NCI-H748 treated with DMSO at 0.1 percent for 48 hours (cell line): ENCODE results near the gene METTL1.
"Not testable (repeated sequence)": the region's sequence is repeated elsewhere in the genome, so short reads cannot be mapped to it uniquely, and the experiment has no call there.

Experiments used
- DNase-seq: peaks from one replicate; lab custom pipeline; 2025; lab: John Stamatoyannopoulos, UW

METTL1 gene

DNA sequence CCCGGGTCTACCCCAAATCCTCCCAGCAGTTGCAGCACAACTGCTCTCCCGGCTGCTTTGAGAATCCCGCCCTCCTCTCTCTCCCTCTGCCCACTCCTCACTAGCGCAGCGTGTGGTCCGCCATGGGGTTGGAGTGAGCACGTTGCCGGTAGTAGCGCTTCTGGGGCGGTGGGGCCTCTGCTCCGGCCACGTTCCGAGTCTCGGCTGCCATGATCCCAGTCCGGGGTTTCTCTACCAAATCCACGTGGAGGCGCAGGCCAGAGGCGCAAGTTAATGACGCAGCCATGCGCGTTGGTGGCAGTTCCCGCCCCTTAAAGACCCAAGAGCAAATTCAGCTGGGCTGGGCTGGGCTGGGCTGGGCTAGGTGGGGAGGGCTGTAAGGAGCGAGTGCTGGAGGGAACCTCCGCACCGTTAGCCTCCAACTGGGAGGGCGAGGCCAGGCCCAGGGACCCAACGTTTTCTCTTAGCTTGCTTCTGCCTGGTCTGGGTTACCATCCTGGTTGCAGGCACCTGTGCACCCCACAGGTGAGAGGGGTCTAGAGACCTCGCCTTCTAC is at the start of gene METTL1:
Gene METTL1 (minus strand): TSS at position 233 of the 556 bp plus-strand sequence. CDS start 22 bp downstream, at position 211.
- DNase-seq, result peak; percentile 83

DNA sequence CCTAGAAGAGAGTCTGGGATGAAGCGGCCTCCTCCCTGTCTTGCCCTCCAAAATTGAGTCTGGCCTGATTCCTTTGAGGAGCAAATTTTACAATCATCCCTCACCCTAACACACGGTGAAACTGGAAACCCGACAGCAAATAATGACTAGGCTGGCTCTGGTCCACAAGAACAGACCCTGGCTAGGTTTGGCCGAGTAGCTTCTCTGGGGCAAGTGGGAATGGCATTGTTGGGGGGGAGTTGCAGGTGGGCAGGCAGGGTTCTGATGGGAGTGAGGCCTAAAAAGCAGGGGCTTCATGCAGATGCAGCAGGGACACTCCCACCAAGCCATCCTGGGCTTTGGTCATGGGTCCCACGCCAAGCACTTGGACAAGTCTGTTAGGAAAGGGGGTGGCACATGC is 49.1 kb upstream of the METTL1 start:
- DNase-seq, result not testable (repeated sequence)

DNA sequence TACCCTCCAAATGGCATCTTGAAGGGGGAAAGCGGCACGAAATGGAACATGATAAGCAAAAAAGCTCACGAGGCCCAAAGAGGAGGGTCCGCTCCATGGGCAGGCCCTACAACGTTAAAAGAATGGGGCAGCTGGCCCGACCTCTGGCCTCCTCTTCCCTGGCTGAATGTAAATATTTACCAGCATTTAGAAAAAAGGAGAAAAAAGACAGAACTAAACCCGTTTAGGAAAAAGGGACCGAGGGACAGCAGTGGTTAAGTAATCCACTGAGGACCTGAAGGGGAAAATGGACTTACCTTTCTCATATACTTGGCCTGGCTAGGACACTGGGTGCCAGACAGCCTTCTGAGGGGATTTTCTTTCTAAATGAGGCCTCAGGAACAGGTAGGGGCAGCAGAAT is 48.2 kb upstream of the METTL1 start:
- DNase-seq, result not testable (repeated sequence)

DNA sequence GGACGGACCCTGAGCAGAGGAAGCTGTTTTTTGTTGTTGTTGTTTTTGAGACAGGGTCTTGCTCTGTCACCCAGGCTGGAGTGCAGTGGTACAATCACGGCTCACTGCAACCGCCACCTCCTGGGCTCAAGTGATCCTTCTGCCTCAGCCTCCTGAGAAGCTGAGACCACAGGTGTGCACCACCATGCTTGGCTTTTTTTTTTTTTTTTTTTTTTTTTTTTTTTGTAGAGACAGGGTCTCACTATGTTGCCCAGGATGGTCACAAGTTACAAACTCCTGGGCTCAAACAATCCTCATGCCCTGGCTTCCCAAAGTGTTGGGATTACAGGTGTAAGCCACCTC is 46.1 kb upstream of the METTL1 start:
- not testable (repeated sequence) for DNase-seq

DNA sequence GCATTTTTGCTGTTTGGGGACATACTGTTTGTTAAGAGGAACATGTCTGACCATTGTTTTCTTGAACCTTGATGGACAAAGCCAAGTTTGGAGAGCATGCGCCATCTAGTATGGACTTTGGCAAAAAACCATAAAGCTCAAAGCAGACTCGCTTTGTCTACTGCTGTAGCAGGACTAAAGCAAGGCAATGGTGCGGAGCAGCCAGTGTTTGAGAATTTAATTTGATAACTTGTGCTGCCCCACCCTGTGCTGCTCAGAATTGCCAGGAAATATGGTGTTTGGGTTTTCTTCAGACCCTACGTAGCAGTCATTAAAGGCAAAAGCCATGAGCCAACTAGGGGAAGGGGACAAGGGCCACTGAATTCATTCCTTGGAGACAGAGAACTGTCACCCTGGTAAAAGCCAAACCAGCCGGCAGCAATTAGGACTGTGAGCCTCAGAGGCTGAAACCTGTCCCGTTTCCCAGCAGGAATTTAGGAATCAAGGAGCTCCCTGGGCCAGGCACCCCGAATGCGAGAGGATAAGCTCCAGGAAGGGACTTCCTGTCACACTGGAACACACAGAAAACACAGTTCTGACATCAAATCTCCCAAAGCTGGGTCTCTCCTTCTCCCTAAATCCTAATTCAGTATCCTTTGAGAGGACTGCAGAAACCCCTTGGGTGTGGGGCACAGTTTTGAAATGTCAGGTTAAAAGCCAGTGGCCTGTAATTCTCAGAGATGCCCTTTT is 45.5 kb upstream of the METTL1 start:
- DNase-seq, result no peak

DNA sequence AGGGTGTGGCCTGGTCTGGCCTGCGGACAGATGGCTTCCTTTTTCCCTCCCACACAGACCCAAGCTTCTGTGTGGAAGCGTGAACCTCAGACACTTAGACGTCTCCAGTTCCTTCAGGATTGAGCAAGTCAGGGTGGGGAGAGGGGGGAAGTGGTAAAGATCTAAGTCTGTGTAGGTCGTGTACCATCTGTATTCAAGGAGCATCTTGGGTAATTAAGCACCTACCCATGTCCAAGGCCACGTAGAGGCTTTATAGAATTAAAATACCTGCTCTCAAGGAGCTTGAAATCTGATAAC is 44.9 kb upstream of the METTL1 start:
- DNase-seq, result no peak

DNA sequence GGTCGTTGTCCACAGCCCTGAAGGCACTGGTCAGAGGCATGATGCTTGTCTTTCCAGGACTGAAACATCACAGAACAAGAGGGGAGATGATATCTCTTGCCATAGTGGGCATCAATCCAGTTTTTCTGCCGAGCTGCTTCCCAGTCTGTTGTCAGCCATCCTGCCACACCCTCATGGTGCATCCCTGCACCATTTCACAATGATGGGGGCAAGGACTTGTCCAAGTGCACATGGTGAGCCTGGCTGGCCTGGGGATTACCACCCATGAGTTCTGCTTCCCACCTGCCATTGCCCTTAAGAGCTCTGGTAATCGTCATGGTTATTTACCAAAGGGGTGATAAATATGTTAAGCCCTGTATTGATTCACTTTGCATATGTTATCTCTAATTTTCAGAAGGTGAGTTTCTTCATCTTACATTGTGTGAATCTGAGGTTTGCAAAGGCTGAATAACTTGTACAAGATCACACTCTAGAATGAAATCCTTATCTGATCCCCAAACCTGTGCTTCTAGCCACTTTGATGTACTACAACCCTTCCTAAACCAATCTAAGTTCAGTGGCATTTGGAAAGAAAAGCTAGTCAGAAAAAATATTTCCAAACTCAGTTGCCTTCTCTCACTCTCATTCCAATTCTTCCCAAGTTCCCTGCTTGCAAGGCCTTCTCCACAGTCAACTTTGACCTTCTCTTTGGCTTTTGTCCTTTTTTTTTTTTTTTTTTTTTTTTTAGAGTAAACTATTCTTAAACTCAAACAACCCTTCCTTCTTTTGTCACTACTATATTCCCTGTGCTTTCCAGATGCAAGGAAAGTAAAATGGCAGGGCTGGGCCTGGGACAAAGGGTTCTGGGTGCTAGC is 44.3 kb upstream of the METTL1 start:
- no peak for DNase-seq

DNA sequence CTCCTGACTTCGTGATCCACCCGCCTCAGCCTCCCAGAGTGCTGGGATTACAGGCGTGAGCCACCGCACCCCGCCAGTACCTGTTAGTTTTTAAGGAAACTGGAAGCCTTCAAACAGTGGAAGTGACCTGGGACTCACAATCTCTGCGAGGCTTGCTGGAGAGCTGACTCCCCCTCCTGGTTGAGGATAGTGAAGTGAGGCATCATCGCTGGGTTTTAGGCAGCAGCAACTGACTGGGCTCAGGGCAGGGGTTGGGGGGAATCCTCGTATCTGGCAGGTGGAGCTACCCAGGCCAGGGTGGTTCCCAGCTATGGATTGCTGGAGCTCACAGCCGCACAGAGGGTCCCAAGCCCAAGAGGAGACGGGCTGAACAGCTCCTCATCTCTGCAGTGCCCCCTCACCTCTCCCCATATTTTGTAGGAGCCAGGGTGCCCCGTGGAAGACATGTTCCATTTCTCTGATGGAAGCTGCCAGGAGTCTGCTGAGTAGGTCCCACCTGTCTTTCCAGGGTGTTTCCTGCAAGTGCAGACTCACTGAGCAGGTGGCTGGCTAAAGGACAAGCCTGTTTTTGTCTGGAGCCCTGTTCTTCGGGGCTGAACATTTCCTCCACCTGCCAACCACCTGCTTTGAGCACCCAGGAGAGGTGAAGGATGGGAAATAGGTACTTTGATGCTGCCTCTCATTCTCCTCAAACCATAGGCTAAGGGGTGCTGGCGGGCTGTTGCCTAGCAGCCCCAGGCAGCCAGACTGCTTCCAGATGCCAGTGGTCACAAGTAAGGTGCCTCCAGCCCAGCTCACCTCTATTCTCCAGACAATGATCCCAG is 43.5 kb upstream of the METTL1 start:
- no peak for DNase-seq

DNA sequence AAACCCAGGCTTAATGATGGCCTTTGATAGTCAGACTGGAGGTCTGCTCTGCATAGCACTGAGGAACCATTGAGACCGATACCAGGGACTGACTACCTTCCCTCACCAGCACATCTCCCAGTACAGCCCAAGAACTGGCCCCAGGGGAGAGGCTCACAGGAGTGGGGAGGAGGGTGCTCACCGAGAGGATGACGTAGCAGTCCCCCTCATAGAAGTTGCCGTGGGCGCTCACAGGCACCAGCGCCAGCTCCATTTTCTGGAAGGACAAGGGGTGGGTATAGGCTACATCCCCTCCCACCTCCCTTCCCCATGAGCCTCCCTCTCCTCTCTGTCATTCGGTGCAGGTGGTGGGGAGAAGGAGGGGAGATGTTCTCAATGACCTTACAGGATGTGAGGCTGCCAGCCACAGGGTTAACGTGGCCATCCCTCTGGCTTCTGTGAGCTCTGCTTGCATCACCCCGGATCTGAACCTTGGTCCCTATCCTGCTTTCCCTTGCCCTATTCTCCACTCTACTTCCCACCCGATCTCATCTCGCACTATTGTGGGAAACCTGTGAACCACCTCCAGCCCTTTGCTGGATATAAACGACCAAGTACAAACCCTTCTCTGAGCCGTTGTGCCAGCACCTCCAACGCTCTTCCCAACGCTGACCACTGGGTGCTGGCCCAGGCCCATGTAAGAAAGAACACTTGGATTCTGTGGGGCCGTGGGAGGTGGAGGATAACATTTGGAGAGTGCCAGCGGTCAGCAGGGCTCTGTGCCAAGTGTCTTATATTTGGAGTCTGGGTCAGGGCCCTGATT is 42.3 kb upstream of the METTL1 start:
- DNase-seq, result no peak

DNA sequence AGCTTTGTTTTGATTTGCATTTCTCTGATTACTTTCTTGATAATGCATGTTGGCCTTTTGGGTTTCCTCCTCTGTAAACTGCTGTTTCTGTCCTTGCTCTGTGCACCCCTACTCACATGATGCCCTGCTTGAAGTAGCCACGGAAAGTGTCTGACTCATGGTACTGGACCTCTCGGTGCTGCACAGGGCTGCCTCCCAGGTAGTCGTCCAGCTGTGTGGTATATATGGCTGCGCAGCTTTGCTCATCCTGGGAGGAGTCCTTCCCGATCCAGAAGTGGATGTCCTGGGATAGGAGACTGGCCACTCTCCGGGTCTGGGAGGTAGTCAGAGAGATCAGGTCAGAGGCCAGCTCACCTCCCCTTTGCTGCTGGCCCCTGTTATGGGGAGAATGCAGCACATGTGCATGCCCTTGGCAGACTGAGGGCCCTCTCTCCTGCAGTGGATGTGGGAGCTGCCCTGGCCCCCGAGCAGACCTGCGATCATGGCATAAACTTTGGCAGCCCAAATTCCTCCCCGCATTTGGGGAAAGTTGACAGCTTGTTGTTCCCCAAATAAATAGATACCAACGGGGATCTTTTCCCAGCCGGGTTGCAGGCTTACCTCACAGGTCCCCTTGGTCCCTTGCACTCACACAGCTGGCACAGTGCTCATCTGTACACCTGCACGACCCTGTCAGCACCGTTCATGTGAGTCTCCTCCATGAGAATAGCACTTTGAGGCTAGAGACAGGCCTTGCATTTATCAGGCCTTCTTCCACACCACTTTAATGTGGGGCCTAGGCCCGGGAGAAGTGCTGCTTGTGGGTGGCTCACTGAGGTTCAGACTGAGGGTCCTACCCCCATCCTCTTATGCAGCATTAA is 41.4 kb upstream of the METTL1 start:
- no peak for DNase-seq

DNA sequence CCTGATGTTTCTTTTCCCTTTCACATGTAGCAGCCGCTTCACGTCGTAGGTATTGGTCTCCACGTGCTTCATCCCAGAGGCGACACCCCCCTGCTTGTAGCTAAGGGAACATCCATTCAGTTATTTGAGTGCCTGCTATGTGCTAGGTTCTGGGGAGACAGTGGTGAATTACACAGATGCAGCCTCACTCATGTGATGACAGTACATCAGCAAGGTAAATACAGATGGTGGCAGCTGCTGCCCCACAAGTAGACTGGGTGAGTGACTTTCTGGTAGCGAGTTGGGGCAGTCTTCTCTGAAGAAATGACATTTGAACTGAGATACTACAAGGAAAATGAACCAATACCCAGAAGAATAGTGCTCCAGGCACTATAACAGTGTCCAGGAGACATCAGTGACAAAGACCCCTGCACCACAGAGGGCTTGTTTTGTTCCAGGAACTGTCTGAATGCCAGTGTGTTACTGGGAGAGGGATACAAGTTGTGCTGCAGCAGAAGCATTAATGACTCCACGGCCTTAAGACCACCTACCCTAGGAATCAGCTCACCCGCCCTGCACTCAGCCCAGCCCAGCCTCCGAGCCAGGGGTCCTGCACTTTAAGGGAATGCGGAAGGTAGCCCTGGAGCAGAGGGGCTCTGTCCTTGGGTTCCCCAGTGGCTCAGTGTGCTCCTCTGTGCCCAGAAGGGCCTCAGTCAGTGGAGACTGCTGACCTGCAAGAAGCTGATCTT is 39.3 kb upstream of the METTL1 start:
- DNase-seq, result no peak

DNA sequence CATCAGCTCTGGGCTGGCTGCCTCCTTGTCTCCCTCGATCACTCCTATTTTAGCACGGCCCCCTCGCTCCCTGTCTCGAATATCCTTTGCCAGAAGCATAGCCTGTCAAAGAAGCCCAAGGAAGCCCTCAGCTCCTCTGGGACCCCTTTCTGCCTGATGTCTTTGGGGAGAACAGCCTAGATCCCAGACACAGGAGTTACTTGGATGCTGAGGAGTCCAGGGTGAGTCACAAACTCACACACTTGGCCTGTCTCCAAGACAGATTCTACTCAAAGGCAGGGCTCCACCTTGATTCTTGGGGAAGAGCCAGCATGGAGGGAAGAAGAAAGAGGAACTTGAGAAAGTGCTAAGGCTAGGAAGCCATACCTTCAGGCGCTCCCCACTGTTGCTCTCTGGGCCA is 38.5 kb upstream of the METTL1 start:
- DNase-seq, result no peak

DNA sequence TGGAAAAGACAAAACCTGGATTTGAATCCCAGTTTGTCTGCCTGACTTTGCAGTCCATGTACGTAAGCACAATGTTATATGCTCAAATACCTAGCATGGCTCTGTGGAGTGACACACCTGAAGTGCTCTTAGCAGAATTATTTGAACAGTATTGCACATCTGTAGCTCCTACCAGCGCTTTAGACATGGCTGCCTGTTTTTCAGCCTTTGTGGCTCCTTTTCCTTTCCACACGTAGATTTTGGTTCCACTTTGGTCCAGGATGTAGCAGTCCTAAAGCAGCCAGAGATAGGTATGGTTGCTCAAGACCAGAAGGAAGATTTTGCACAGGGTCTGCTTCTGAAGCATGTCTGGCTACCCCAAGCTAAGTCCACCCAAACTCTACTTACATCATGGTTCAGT is 37.5 kb upstream of the METTL1 start:
- no peak for DNase-seq

DNA sequence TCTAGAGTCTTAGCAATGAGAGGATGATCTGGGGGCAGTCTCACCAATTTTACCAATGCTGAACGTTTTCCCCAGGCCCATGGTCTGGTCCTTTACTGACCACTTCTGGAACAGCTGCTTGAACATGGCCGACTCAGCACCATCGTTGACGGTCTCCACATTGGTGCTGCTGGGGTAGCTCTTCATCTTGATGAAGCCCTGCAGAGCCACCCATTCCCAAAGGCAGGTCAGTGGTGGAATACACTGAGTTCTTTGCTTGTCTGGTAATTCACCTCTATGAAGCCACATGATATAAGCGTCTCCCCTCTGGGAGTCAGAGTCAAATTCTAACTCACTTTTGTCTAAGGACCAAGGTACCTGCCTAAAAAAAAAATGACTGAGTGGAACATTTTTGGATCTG is 36.4 kb upstream of the METTL1 start:
- no peak for DNase-seq

DNA sequence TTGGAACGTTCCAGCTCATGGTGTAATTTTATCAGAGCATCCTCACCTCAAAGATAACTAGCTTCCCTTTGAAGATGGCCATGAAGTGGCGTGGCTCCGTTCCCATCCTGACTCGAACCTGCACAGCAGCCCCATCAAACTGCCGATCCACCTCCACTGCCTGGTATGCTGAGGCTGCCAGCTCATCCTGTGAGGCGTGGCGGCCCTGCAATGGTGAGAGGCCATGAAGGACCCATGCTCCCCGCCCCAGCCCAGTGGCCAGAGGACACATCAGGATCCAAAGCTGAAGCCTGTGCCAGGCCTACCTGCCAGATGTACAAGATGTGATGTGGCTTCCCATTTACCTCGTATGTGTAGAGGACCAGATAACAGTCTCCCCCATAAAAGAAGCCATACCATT is 35.4 kb upstream of the METTL1 start:
- DNase-seq, result no peak

DNA sequence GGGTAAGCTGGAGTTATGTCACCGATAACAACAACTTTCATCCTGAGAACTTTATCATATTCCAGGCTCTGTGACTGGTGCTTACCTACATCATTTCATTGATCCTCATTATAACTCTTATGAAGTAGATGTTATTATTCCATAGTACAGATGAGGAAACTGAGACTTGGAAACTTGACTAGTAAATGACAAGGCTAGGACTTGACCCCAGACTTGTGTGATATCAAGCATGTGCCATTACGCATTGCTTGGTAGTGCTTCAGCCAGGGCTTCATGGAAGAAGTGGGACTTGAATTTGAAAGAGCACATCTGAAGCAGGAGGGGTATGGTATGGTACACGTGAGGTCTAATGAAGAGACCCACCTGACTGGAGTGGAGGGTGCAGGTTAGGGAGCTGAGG is 34.8 kb upstream of the METTL1 start:
- no peak for DNase-seq

DNA sequence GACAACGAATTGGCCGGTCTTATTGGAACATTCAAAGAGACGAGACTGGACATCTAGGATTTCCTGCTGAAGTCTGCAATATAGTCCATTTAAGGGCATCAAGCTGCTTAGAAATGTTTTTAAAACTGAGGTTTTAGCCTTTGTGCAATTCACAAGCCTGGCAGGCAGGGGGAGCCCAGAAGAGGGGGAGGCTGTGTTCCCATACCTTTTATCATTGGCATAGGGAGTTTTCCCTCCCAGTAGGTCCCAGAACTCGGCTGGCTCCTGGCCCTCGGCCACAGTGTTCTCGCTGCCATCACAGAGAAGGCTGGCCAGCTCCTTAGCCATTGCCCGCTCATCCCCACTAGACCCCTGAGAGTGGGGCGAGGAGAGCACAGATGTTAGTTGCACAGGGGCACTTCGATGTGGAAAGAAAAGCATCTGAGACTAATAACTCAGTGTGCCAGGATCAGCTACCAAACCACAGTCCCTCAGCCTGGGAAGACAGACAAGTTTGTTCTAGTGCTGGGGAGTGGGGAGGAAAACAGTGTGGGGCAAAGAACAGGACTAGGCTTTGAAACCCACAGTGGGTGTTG is 31.5 kb upstream of the METTL1 start:
- peak; percentile 3 for DNase-seq

DNA sequence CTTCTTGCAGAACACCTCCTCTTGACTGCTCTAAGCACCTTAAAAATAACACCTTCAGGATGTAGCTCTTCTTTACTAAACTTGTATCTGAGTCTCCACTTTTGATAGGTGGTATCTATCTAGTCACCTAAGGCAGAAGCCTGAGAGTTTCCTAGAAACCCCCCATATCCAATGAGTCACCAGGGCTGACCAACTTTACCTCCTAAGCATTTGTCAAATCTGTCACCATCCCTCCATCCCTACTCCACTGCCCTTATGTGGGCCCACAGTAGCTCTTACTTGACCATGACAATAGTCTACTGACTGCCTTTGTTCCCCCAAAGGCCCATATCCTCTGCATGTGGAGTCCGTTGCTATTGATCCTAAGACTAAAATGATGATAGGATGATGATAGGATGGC is 30.7 kb upstream of the METTL1 start:
- no peak for DNase-seq

DNA sequence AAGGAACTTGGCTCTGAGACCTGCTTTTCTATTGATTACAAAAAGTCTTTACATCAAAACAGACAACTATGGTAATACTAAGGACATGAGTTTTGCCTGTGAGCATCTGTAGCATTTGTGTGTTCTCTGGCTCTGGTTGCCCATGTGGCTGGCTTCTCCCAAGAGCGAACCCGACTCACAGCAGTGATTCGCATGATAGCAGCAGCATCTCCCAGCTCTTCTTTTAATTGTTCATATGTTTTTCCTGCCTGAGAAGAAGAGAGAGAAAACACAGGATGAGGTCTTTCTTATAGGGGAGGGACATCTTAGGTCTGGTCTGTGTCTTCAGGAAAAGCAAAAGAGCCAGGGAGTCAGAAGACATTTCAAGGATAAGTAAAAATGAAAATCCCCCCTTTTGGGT is 29.1 kb upstream of the METTL1 start:
- no peak for DNase-seq

DNA sequence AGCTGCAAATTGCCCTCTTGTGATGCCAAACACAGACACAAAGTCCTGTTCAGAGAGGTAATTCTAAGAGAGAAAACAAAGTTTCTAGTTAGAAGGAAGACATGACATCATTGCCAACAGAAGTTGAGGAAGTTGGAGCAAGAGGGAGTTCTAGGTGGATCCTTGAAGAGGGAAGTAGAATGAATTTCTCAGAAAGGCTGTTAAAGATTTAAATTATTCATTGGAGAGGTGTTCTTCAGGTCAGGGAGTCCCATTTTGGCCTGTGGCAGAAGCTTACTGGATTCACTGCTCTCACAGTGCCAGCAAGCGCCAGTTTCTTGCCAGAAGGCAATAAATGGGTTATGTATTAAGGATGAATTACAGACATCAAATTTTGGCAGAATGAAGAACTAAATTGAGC is 26.0 kb upstream of the METTL1 start:
- DNase-seq, result no peak
